Endometrial microvascular endothelial cells (primary cell): ENCODE measurements around the gene PODXL2. TPM values are rescaled to one million over a fixed set of nuclear protein-coding genes. Genes with fewer than 3 reads are reported as not detected.
"Not testable (repeated sequence)": the region's sequence is repeated elsewhere in the genome, so short reads cannot be mapped to it uniquely, and the experiment has no call there.

ENCODE experiments used
- in situ Hi-C: cut with HindIII; loops from 2 replicates; pipeline ENCODE4 v1.10.0; 2017; ENCODE audit warnings: low sequenced_read_pairs, low pct_unique_long_range_greater_than_20kb; ENCODE audit errors: inconsistent ontology term
- total RNA-seq: library from RNA; depleted of rRNA; stranded (reverse); fragments of >200 nt; gene quantifications from one replicate; pipeline ENCODE4 v1.2.3, GENCODE V29; 2015; ENCODE audit errors: inconsistent ontology term

The PODXL2 gene
- total RNA-seq, 1 donor from 2014 or later = 0.09 TPM

GRCh38 chr3:127682175-127682554 is 53.2 kb downstream of the PODXL2 start:
- in situ Hi-C loops = not testable (repeated sequence)

- in situ Hi-C loops = no loop called here
These were observed 53.6 kb downstream of the PODXL2 start for GRCh38 chr3:127682561-127682960.

- in situ Hi-C loops = no loop called here
These were observed 56.1 kb downstream of the PODXL2 start for GRCh38 chr3:127684871-127685707.

- in situ Hi-C loops = no loop called here
These were observed 56.9 kb downstream of the PODXL2 start for GRCh38 chr3:127685708-127686511.

- in situ Hi-C loops = no loop called here
These were observed 57.5 kb downstream of the PODXL2 start for GRCh38 chr3:127686512-127686894.

GRCh38 chr3:127687228-127687737 is 58.3 kb downstream of the PODXL2 start:
- in situ Hi-C loops = no loop called here

- in situ Hi-C loops = no loop called here
These were observed 59.0 kb downstream of the PODXL2 start for GRCh38 chr3:127688022-127688415.

GRCh38 chr3:127688416-127689265 is 59.7 kb downstream of the PODXL2 start:
- in situ Hi-C loops = no loop called here

GRCh38 chr3:127689266-127689860 is 60.4 kb downstream of the PODXL2 start:
- in situ Hi-C loops = no loop called here

GRCh38 chr3:127690106-127690505 is 61.1 kb downstream of the PODXL2 start:
- in situ Hi-C loops = no loop called here

GRCh38 chr3:127690823-127691452 is 62.0 kb downstream of the PODXL2 start:
- in situ Hi-C loops = no loop called here

GRCh38 chr3:127691489-127691888 is 62.5 kb downstream of the PODXL2 start:
- in situ Hi-C loops = no loop called here

- in situ Hi-C loops = no loop called here
These were observed 63.0 kb downstream of the PODXL2 start for GRCh38 chr3:127691974-127692373.

- in situ Hi-C loops = no loop called here
These were observed 63.7 kb downstream of the PODXL2 start for GRCh38 chr3:127692501-127693335.

GRCh38 chr3:127693336-127693843 is 64.4 kb downstream of the PODXL2 start:
- in situ Hi-C loops = no loop called here

GRCh38 chr3:127694467-127695215 is 65.7 kb downstream of the PODXL2 start:
- in situ Hi-C loops = no loop called here
